HepG2 (cell line): Measurements from ENCODE around the gene FRMD5. TPM values are rescaled to one million over a fixed set of nuclear protein-coding genes. Genes with fewer than 3 reads are reported as not detected.

ENCODE experiments used
- ATAC-seq: fragments of 200-7000 bp; cut with Tn5 transposase; 3 replicates; pipeline ENCODE4 v1.9.1; 2020; ENCODE audit warnings: mild to moderate bottlenecking, moderate library complexity
- BruUV-seq: library from RNA; stranded (reverse); fragments of 400-500 nt; replicated peaks from 2 replicates; lab custom pipeline; 2021; lab: Mats Ljungman, UMichigan
- CTCF ChIA-PET: fragments of 300-600 bp; formaldehyde crosslinking; extraction: SDS; loops from one replicate; lab custom pipeline; 2021; ENCODE audit warnings: low total read pairs, inconsistent platforms, low intra/inter-chr PET ratio; lab: Yijun Ruan, JAX
- POLR2A ChIA-PET: fragments of 350-600 bp; sonication (Branson Sonifier 250); formaldehyde crosslinking; loops from one replicate; lab custom pipeline; 2020; ENCODE audit warnings: antibody characterized with exemption, inconsistent platforms; lab: Yijun Ruan, JAX
- DNase-seq: peaks from one replicate; pipeline ENCODE4 v3.0.0-alpha.2; 2015; ENCODE audit warnings: low spot score
- FAIRE-seq: peaks from 3 replicates; lab custom pipeline; 2011; peaks lifted over from hg19 to GRCh38; lab: Jason Lieb, UNC
- H2AFZ ChIP-seq: one replicate; pipeline ENCODE4 v1.6.1; 2011; ENCODE audit warnings: low read length, inconsistent platforms
- H3K27ac ChIP-seq: fragments of 300-600 bp; 3 replicates; pipeline ENCODE4 v1.8.0; 2011; ENCODE audit warnings: mixed run types, mild to moderate bottlenecking, mixed read lengths, low read length, inconsistent platforms; ENCODE audit not compliant: insufficient read depth; ENCODE audit errors: extremely low read length
- H3K27me3 ChIP-seq, 2 experiments: fragments of 200-600 bp in 1 of 2; 2 replicates in 1 of 2; 3 replicates in 1 of 2; pipeline versions ENCODE4 v1.6.0 to v1.8.0; 2011; ENCODE audit warnings: low read length in 2 of 2, mild to moderate bottlenecking in 2 of 2, moderate library complexity in 2 of 2, inconsistent platforms in 1 of 2; ENCODE audit not compliant: insufficient read depth in 2 of 2, control insufficient read depth in 1 of 2
- H3K36me3 ChIP-seq, 2 experiments: fragments of 200-600 bp in 1 of 2; replicated peaks in 1 of 2; 2 replicates in 1 of 2; 3 replicates in 1 of 2; pipeline versions ENCODE4 v1.5.1 to v1.8.0; 2011; ENCODE audit warnings: low read length in 2 of 2, inconsistent platforms in 1 of 2; ENCODE audit not compliant: insufficient read depth in 2 of 2, control insufficient read depth in 1 of 2
- H3K4me1 ChIP-seq: 2 replicates; pipeline ENCODE4 v1.5.1; 2012; ENCODE audit warnings: low read length, inconsistent platforms; ENCODE audit not compliant: insufficient read depth
- H3K4me2 ChIP-seq: 2 replicates; pipeline ENCODE4 v1.6.0; 2011; ENCODE audit warnings: low read depth, low read length, inconsistent platforms
- H3K4me3 ChIP-seq, 3 experiments: fragments of 200-600 bp in 1 of 3; sonication (generic), shearing (Covaris generic) in 1 of 3; replicated peaks in 1 of 3; 2 replicates each; pipeline ENCODE4 v1.5.1; 2011 to 2016; ENCODE audit warnings: low read length in 3 of 3, inconsistent platforms in 2 of 3, low read depth in 2 of 3, mild to moderate bottlenecking in 2 of 3, control low read depth in 1 of 3, mixed read lengths in 1 of 3; ENCODE audit not compliant: insufficient read depth in 1 of 3
- H3K79me2 ChIP-seq: one replicate; pipeline ENCODE4 v1.6.1; 2011; ENCODE audit warnings: low read length, inconsistent platforms; ENCODE audit not compliant: insufficient read depth
- H3K9ac ChIP-seq: 2 replicates; pipeline ENCODE4 v1.6.0; 2011; ENCODE audit warnings: mild to moderate bottlenecking, low read depth, low read length, inconsistent platforms; ENCODE audit not compliant: insufficient read depth
- H3K9me3 ChIP-seq: 2 replicates; pipeline ENCODE4 v1.5.1; 2012; ENCODE audit warnings: mild to moderate bottlenecking, low read length
- H4K20me1 ChIP-seq: 2 replicates; pipeline ENCODE4 v1.6.0; 2011; ENCODE audit warnings: inconsistent platforms, mild to moderate bottlenecking, low read length, moderate library complexity; ENCODE audit not compliant: insufficient read depth
- AGO1 ChIP-seq: fragments of 200-400 bp; formaldehyde crosslinking; IDR thresholded peaks from 2 replicates; pipeline ENCODE4 v1.6.1; 2017; ENCODE audit warnings: mild to moderate bottlenecking, low read depth, low read length, moderate library complexity; ENCODE audit not compliant: poor library complexity, severe bottlenecking
- GATAD1 ChIP-seq: IDR thresholded peaks from 2 replicates; pipeline ENCODE4 v1.6.1; 2016; ENCODE audit warnings: missing genetic modification reagents, missing compliant biosample characterization
- KDM2A ChIP-seq: sonication (generic); formaldehyde crosslinking; IDR thresholded peaks from 2 replicates; pipeline ENCODE4 v1.4.0; 2020; ENCODE audit warnings: low read depth, missing genetic modification reagents, borderline replicate concordance
- MEIS2 ChIP-seq: sonication (generic); formaldehyde crosslinking; IDR thresholded peaks from 2 replicates; pipeline ENCODE4 v1.9.0; 2021; ENCODE audit warnings: mild to moderate bottlenecking, missing genetic modification reagents
- SMARCE1 ChIP-seq: fragments of 450-650 bp; IDR thresholded peaks from 2 replicates; pipeline ENCODE4 v1.6.1; 2017; ENCODE audit warnings: borderline replicate concordance
- TCF7 ChIP-seq: sonication (generic); IDR thresholded peaks from 2 replicates; pipeline ENCODE4 v1.6.1; 2016; ENCODE audit warnings: antibody characterized with exemption, low read depth
- TERF1 ChIP-seq: sonication (generic); formaldehyde crosslinking; IDR thresholded peaks from 2 replicates; pipeline ENCODE4 v1.8.0; 2022; ENCODE audit warnings: mild to moderate bottlenecking, missing genetic modification reagents, moderate library complexity
- ZNF451 ChIP-seq: sonication (generic); formaldehyde crosslinking; IDR thresholded peaks from 2 replicates; pipeline ENCODE4 v1.5.0; 2020; ENCODE audit warnings: mild to moderate bottlenecking, missing genetic modification reagents
- ZNF605 ChIP-seq: sonication (generic); formaldehyde crosslinking; IDR thresholded peaks from 2 replicates; pipeline ENCODE4 v1.8.0; 2022; ENCODE audit warnings: mild to moderate bottlenecking, missing genetic modification reagents
- ZNF609 ChIP-seq: sonication (generic); formaldehyde crosslinking; IDR thresholded peaks from 2 replicates; pipeline ENCODE4 v1.4.0; 2020; ENCODE audit warnings: mild to moderate bottlenecking, missing genetic modification reagents, borderline replicate concordance
- ZNF773 ChIP-seq: sonication (generic); formaldehyde crosslinking; IDR thresholded peaks from 2 replicates; pipeline ENCODE4 v1.4.0; 2020; ENCODE audit warnings: missing genetic modification reagents, borderline replicate concordance
- WGBS: methylation state at CpG from one replicate; pipeline ENCODE4 v1.1.6; 2017; ENCODE audit warnings: low lambda C conversion rate; 5-methylcytosine and 5-hydroxymethylcytosine counted together
- in situ Hi-C: cut with HindIII; loops from 2 replicates; pipeline ENCODE4 v1.10.0; 2017; ENCODE audit warnings: low pct_unique_long_range_greater_than_20kb; ENCODE audit not compliant: extremely low pct_ligation_motif_present
- intact Hi-C: fragments of 100-400 bp; cut with micrococcal nuclease; formaldehyde crosslinking; loops from one replicate; pipeline ENCODE4 v1.10.0; 2022; ENCODE audit not compliant: unreplicated experiment
- polyA plus RNA-seq, 8 experiments: library from polyadenylated mRNA; depleted of rRNA in 3 of 8; stranded (reverse) in 7 of 8; unstranded in 1 of 8; fragments of >200 nt; fragmentation: Illumina TruSeq in 4 of 8; extraction: Trizol in 4 of 8; gene quantifications; 2 replicates each; pipeline versions ENCODE4 v1.2.1 to v1.2.3, GENCODE V29; 2011 to 2016; ENCODE audit warnings: low read depth in 4 of 8, missing spikeins in 1 of 8, mixed read lengths in 1 of 8; ENCODE audit not compliant: insufficient read depth in 1 of 8
- total RNA-seq, 5 experiments: library from RNA; depleted of rRNA; stranded (reverse); fragments of >200 nt; fragmentation: Illumina TruSeq; extraction: Trizol; gene quantifications; 2 replicates each; pipeline ENCODE4 v1.2.3, GENCODE V29; 2016; ENCODE audit warnings: low read depth in 1 of 5

The FRMD5 gene
- total and polyA plus RNA-seq, 2 of the 13 experiments (the other 11 are each of a cell fraction or from before 2014, with no cell fraction given): 0.93 to 1.5 TPM

GRCh38 chr15:44153352-44153751 is 41.7 kb downstream of the FRMD5 start:
- Histone ChIP-seq H3K9ac (no peak overlapping the region), H3K27me3 (no peaks in the 10 kb centered on the region), H3K4me3 (no peak overlapping the region), H4K20me1 (no peaks in the 10 kb centered on the region), H3K9me3 (no peaks in the 10 kb centered on the region), H3K4me2 (no peak overlapping the region), H3K27ac (no peak overlapping the region), H3K36me3 (no peaks in the 10 kb centered on the region), H2AFZ (no peak overlapping the region), H3K79me2 (no peaks in the 10 kb centered on the region), H3K4me1 (no peaks in the 10 kb centered on the region)
- TF ChIP-seq ZNF609 (CRISPR knock-in tag) (no peak), AGO1 (no peak), KDM2A (CRISPR knock-in tag) (no peak), GATAD1 (CRISPR knock-in tag) (no peak), SMARCE1 (no peak), ZNF605 (CRISPR knock-in tag) (no peak), MEIS2 (CRISPR knock-in tag) (no peak), TERF1 (CRISPR knock-in tag) (no peak), TCF7 (no peak), ZNF773 (CRISPR knock-in tag) (no peak), ZNF451 (no peak)
- CTCF ChIA-PET: no interaction called here
- in situ Hi-C loops (no loop called here), intact Hi-C loops (no loop called here)
- DNase-seq (no peak), FAIRE-seq (no peak), ATAC-seq (no peak)
- BruUV-seq: no TSS peak
- POLR2A ChIA-PET: no interaction called here
- 86% methylated on average over 4 of the region's 4 CpGs for WGBS
